Measurements from ENCODE around the gene STXBP1.
A peak's percentile ranks its signal among the peaks of the same experiment; 100 is the strongest.

The STXBP1 gene

DNA sequence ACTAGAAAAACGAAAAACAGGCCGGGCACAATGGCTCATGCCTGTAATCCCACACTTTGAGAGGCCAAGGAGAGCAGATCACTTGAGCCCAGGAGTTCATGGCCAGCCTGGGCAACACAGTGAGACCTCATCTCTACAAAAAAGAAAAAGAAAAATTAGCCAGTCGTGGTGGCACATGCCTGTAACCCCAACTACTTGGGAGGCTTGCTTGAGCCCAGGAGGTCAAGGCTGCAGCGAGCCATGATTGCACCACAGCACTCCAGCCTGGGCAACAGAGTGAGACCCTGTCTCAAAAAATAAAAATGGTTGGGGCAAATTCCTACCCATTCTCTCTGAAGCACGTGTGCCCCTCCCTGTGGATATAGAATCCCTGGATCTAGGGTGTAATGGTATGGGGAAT is 86.3 kb downstream of the STXBP1 start:
- Histone ChIP-seq H3K27me3 (ENCODE audit: insufficient read depth, low read length) (no peaks in the 10 kb centered on the region), H3K36me3 (ENCODE audit: control insufficient read depth in 1 of 2, insufficient read depth in 2 of 2, low read length in 2 of 2) (no peaks in the 10 kb centered on the region), H3K4me2 (ENCODE audit: low read length) (no peak overlapping the region), H2BK5ac (ENCODE audit: low read depth, low read length, poor library complexity) (no peak overlapping the region), H4K8ac (ENCODE audit: low read depth, low read length) (no peak overlapping the region), H3K4me3 (ENCODE audit: low read depth, low read length) (no peak overlapping the region), H4K12ac (ENCODE audit: low read depth, low read length) (no peak overlapping the region), H3K79me1 (ENCODE audit: low read length) (peaks cover 3% of the 10 kb centered on the region), H2AK5ac (ENCODE audit: low read length) (no peak overlapping the region), H3K23ac (ENCODE audit: low read length) (no peak overlapping the region), H3K27ac (ENCODE audit: low read depth, low read length) (no peak overlapping the region), H2BK120ac (ENCODE audit: insufficient read depth, low read length, poor library complexity) (no peak overlapping the region), H3K79me2 (ENCODE audit: control insufficient read depth, insufficient read depth, low read length, poor library complexity) (no peaks in the 10 kb centered on the region), H2AFZ (ENCODE audit: insufficient read depth, low read length, poor library complexity) (no peak overlapping the region), H3K18ac (ENCODE audit: low read length) (no peak overlapping the region), H2BK12ac (ENCODE audit: low read length) (no peak overlapping the region), H3K14ac (ENCODE audit: low read length) (no peak overlapping the region), H3K9ac (ENCODE audit: low read length) (no peak overlapping the region), H3K4ac (ENCODE audit: low read depth, low read length) (no peak overlapping the region), H3K4me1 (ENCODE audit: control insufficient read depth in 1 of 2, insufficient read depth in 2 of 2, low read length in 2 of 2) (peaks cover 0 to 3% of the 10 kb centered on the region in 2 experiments), H3K9me3 (ENCODE audit: insufficient read depth, low read depth, low read length) (no peaks in the 10 kb centered on the region), H4K91ac (ENCODE audit: low read depth, low read length) (no peak overlapping the region)
- DNase-seq, result no peak
- WGBS (ENCODE audit: extremely low coverage, insufficient coverage, insufficient read length), result no CpG with 5 or more reads among the region's 5 CpGs

GRCh38 chr9:127698985-127699670 is 87.1 kb downstream of the STXBP1 start:
- no CpG with 5 or more reads among the region's 41 CpGs for WGBS (ENCODE audit: extremely low coverage, insufficient coverage, insufficient read length)
- peak overlapping the region; percentile 60 for H4K12ac ChIP-seq (ENCODE audit: low read depth, low read length)
- no peak overlapping the region for H2BK5ac ChIP-seq (ENCODE audit: low read depth, low read length, poor library complexity)
- no peaks in the 10 kb centered on the region for H3K79me2 ChIP-seq (ENCODE audit: control insufficient read depth, insufficient read depth, low read length, poor library complexity)
- H4K91ac ChIP-seq (ENCODE audit: low read depth, low read length), result peak overlapping the region; percentile 40
- H3K36me3 ChIP-seq (ENCODE audit: control insufficient read depth in 1 of 2, insufficient read depth in 2 of 2, low read length in 2 of 2), result no peaks in the 10 kb centered on the region
- H3K23ac ChIP-seq (ENCODE audit: low read length), result no peak overlapping the region
- peak overlapping the region; percentile 76 for H4K8ac ChIP-seq (ENCODE audit: low read depth, low read length)
- H3K14ac ChIP-seq (ENCODE audit: low read length), result peak overlapping the region; percentile 18
- H3K9me3 ChIP-seq (ENCODE audit: insufficient read depth, low read depth, low read length), result no peaks in the 10 kb centered on the region
- no peak overlapping the region for H2AK5ac ChIP-seq (ENCODE audit: low read length)
- peak; percentile 96 to 98 for DNase-seq
- no peak overlapping the region for H3K9ac ChIP-seq (ENCODE audit: low read length)
- peak overlapping the region; percentile 5 for H3K4ac ChIP-seq (ENCODE audit: low read depth, low read length)
- peaks cover 0 to 3% of the 10 kb centered on the region in 2 experiments for H3K4me1 ChIP-seq (ENCODE audit: control insufficient read depth in 1 of 2, insufficient read depth in 2 of 2, low read length in 2 of 2)
- H3K18ac ChIP-seq (ENCODE audit: low read length), result peak overlapping the region; percentile 4
- no peaks in the 10 kb centered on the region for H3K27me3 ChIP-seq (ENCODE audit: insufficient read depth, low read length)
- H3K27ac ChIP-seq (ENCODE audit: low read depth, low read length), result no peak overlapping the region
- H3K79me1 ChIP-seq (ENCODE audit: low read length), result peaks cover 3% of the 10 kb centered on the region
- H3K4me2 ChIP-seq (ENCODE audit: low read length), result peak overlapping the region; percentile 92
- peak overlapping the region; percentile 1 for H2BK120ac ChIP-seq (ENCODE audit: insufficient read depth, low read length, poor library complexity)
- H3K4me3 ChIP-seq (ENCODE audit: low read depth, low read length), result peak overlapping the region; percentile 46
- H2AFZ ChIP-seq (ENCODE audit: insufficient read depth, low read length, poor library complexity), result peak overlapping the region; percentile 24
- H2BK12ac ChIP-seq (ENCODE audit: low read length), result no peak overlapping the region

GRCh38 chr9:127700140-127700539 is 88.1 kb downstream of the STXBP1 start:
- Histone ChIP-seq H3K79me2 (ENCODE audit: control insufficient read depth, insufficient read depth, low read length, poor library complexity) (no peaks in the 10 kb centered on the region), H3K27ac (ENCODE audit: low read depth, low read length) (no peak overlapping the region), H4K12ac (ENCODE audit: low read depth, low read length) (no peak overlapping the region), H2AFZ (ENCODE audit: insufficient read depth, low read length, poor library complexity) (no peak overlapping the region), H3K9me3 (ENCODE audit: insufficient read depth, low read depth, low read length) (no peaks in the 10 kb centered on the region), H3K14ac (ENCODE audit: low read length) (no peak overlapping the region), H4K91ac (ENCODE audit: low read depth, low read length) (no peak overlapping the region), H2AK5ac (ENCODE audit: low read length) (no peak overlapping the region), H2BK120ac (ENCODE audit: insufficient read depth, low read length, poor library complexity) (no peak overlapping the region), H3K4me3 (ENCODE audit: low read depth, low read length) (no peak overlapping the region), H3K4me1 (ENCODE audit: control insufficient read depth in 1 of 2, insufficient read depth in 2 of 2, low read length in 2 of 2) (peaks cover 0 to 3% of the 10 kb centered on the region in 2 experiments), H3K4ac (ENCODE audit: low read depth, low read length) (no peak overlapping the region), H3K36me3 (ENCODE audit: control insufficient read depth in 1 of 2, insufficient read depth in 2 of 2, low read length in 2 of 2) (no peaks in the 10 kb centered on the region), H3K27me3 (ENCODE audit: insufficient read depth, low read length) (no peaks in the 10 kb centered on the region), H3K9ac (ENCODE audit: low read length) (no peak overlapping the region), H2BK12ac (ENCODE audit: low read length) (no peak overlapping the region), H3K79me1 (ENCODE audit: low read length) (peaks cover 3% of the 10 kb centered on the region), H3K4me2 (ENCODE audit: low read length) (no peak overlapping the region), H4K8ac (ENCODE audit: low read depth, low read length) (no peak overlapping the region), H3K23ac (ENCODE audit: low read length) (no peak overlapping the region), H3K18ac (ENCODE audit: low read length) (no peak overlapping the region), H2BK5ac (ENCODE audit: low read depth, low read length, poor library complexity) (no peak overlapping the region)
- DNase-seq, result no peak
- WGBS (ENCODE audit: extremely low coverage, insufficient coverage, insufficient read length), result no CpG with 5 or more reads among the region's 2 CpGs

GRCh38 chr9:127700594-127701255 is 88.6 kb downstream of the STXBP1 start:
- Histone ChIP-seq H3K27me3 (ENCODE audit: insufficient read depth, low read length) (no peaks in the 10 kb centered on the region), H2AK5ac (ENCODE audit: low read length) (no peak overlapping the region), H4K8ac (ENCODE audit: low read depth, low read length) (no peak overlapping the region), H2BK5ac (ENCODE audit: low read depth, low read length, poor library complexity) (no peak overlapping the region), H3K4me2 (ENCODE audit: low read length) (no peak overlapping the region), H3K23ac (ENCODE audit: low read length) (no peak overlapping the region), H4K12ac (ENCODE audit: low read depth, low read length) (no peak overlapping the region), H3K36me3 (ENCODE audit: control insufficient read depth in 1 of 2, insufficient read depth in 2 of 2, low read length in 2 of 2) (no peaks in the 10 kb centered on the region), H3K79me2 (ENCODE audit: control insufficient read depth, insufficient read depth, low read length, poor library complexity) (no peaks in the 10 kb centered on the region), H3K79me1 (ENCODE audit: low read length) (peaks cover 3% of the 10 kb centered on the region), H2AFZ (ENCODE audit: insufficient read depth, low read length, poor library complexity) (no peak overlapping the region), H3K27ac (ENCODE audit: low read depth, low read length) (no peak overlapping the region), H3K9me3 (ENCODE audit: insufficient read depth, low read depth, low read length) (no peaks in the 10 kb centered on the region), H3K4ac (ENCODE audit: low read depth, low read length) (no peak overlapping the region), H4K91ac (ENCODE audit: low read depth, low read length) (no peak overlapping the region), H2BK120ac (ENCODE audit: insufficient read depth, low read length, poor library complexity) (no peak overlapping the region), H3K4me3 (ENCODE audit: low read depth, low read length) (no peak overlapping the region), H3K18ac (ENCODE audit: low read length) (no peak overlapping the region), H3K4me1 (ENCODE audit: control insufficient read depth in 1 of 2, insufficient read depth in 2 of 2, low read length in 2 of 2) (peaks cover 0 to 3% of the 10 kb centered on the region in 2 experiments), H2BK12ac (ENCODE audit: low read length) (no peak overlapping the region), H3K14ac (ENCODE audit: low read length) (no peak overlapping the region), H3K9ac (ENCODE audit: low read length) (no peak overlapping the region)
- no CpG with 5 or more reads among the region's 5 CpGs for WGBS (ENCODE audit: extremely low coverage, insufficient coverage, insufficient read length)
- DNase-seq, result no peak
